SH-SY5Y (cell line): ENCODE measurements around the gene TSPO.

Source experiments
- GATA2 ChIP-seq: IDR thresholded peaks from 2 replicates; pipeline ENCODE4 v1.6.1; 2011; ENCODE audit warnings: mild to moderate bottlenecking, low read depth, low read length
- GATA3 ChIP-seq: IDR thresholded peaks from 2 replicates; pipeline ENCODE4 v1.6.1; 2011; ENCODE audit warnings: low read depth, mild to moderate bottlenecking, low read length, moderate library complexity

Gene TSPO

GRCh38 chr22:43148581-43148980 is 2.8 kb upstream of the TSPO start:
- TF ChIP-seq GATA2 (no peak), GATA3 (no peak)

GRCh38 chr22:43150731-43151206 is 590 bp upstream of the TSPO start:
- no peak for TF ChIP-seq GATA3
- TF ChIP-seq GATA2: no peak

- TF ChIP-seq GATA2 (no peak), GATA3 (no peak)
These were observed 621 bp downstream of the TSPO start for GRCh38 chr22:43152003-43152356.

- TF ChIP-seq GATA2: no peak
- TF ChIP-seq GATA3: no peak
These were observed 1.2 kb downstream of the TSPO start for GRCh38 chr22:43152357-43153071.

GRCh38 chr22:43153899-43154298 is 2.5 kb downstream of the TSPO start:
- TF ChIP-seq GATA2 (no peak), GATA3 (no peak)

- no peak for TF ChIP-seq GATA2
- no peak for TF ChIP-seq GATA3
These were observed 3.7 kb downstream of the TSPO start for GRCh38 chr22:43154887-43155536.

- TF ChIP-seq GATA2: no peak
- no peak for TF ChIP-seq GATA3
These were observed 4.4 kb downstream of the TSPO start for GRCh38 chr22:43155789-43156188.

- TF ChIP-seq GATA2 (no peak), GATA3 (no peak)
These were observed 5.1 kb downstream of the TSPO start for GRCh38 chr22:43156413-43156812.

GRCh38 chr22:43157874-43158546 is 6.7 kb downstream of the TSPO start:
- no peak for TF ChIP-seq GATA2
- no peak for TF ChIP-seq GATA3

- TF ChIP-seq GATA2: no peak
- TF ChIP-seq GATA3: no peak
These were observed 7.6 kb downstream of the TSPO start for GRCh38 chr22:43158778-43159483.

- TF ChIP-seq GATA2 (no peak), GATA3 (no peak)
These were observed 8.3 kb downstream of the TSPO start for GRCh38 chr22:43159484-43160178.

GRCh38 chr22:43160497-43161126 is 9.3 kb downstream of the TSPO start:
- no peak for TF ChIP-seq GATA2
- TF ChIP-seq GATA3: no peak

GRCh38 chr22:43162412-43163150 is 11.2 kb downstream of the TSPO start:
- TF ChIP-seq GATA2 (no peak), GATA3 (no peak)
